Activated CD8-positive, alpha-beta memory T cell treated with anti-CD3 and anti-CD28 coated beads for 48 hours (primary cell): Measurements from ENCODE around the gene AGMO.
"Not testable (repeated sequence)": the region's sequence is repeated elsewhere in the genome, so short reads cannot be mapped to it uniquely, and the experiment has no call there.

ENCODE experiments used
- DNase-seq, 3 experiments: peaks; one replicate each; pipeline ENCODE4 v3.0.0-alpha.2; 2020; ENCODE audit warnings: low read depth in 2 of 3, low spot score in 2 of 3

AGMO gene

DNA sequence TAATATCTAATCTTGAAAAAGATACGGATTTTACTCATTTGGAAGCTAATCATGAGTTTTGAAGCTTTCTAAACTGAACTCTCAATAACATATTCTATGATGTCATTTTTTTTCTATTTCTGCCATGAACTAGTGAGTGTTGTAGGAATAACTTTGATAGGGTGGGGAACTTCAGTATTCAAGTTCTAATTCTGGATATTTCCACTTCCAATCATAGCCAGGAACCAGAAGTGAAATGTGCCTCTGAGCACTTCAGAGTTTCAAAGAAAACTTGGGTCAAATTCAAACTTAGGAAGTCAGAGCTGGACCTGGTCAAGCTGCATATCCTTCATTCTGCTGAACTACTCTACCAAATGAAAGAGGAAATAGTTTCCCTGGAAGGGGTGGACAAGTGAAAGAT lies 847 bp downstream of the AGMO start:
- DNase-seq: no peak

DNA sequence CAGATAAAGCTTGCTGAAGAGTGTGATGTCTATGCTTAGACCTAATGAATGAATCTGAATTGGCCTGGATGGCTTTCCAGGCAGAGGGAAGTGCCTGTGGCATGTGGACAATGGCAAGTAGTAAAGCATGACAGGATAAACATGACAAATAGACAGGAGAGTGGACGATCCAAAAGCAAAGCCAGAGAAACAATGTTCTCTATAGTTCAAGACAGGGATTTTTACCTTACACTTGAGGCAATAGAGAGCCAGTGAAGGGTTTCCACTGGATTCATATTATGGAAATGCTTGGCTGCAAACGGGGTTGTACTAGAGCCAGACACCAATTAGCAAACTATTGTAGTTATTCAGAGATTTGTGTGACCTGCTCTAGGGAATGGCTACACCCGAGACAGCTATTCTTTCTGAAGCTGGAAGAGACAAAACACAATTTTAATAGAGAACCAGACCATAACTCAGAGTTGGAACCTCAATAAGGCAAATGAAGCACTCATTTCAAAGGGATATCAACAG lies 2.3 kb downstream of the AGMO start:
- no peak for DNase-seq

DNA sequence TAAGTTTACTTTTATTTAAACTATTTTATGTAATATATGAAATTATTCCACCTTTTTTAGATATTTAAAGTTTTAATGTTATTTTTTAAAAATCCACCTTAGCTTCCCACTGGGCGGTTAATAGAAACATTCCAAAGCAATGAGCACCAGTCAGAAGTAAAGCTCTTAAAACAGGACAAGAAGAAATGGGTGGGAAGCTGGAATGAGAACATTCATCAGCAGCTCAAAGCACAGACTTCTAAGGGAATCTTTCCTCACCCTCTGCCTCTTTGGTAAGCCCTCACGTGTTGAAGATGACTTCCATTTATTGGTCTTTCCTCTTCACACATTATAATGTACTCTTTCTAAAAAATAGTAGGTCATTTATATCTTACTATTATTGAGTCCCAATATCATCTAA lies 3.1 kb downstream of the AGMO start:
- no peak for DNase-seq

- no peak for DNase-seq
These were observed 4.1 kb downstream of the AGMO start for GRCh38 chr7:15557686-15558085.

GRCh38 chr7:15557186-15557585 lies 4.6 kb downstream of the AGMO start:
- no peak for DNase-seq

DNA sequence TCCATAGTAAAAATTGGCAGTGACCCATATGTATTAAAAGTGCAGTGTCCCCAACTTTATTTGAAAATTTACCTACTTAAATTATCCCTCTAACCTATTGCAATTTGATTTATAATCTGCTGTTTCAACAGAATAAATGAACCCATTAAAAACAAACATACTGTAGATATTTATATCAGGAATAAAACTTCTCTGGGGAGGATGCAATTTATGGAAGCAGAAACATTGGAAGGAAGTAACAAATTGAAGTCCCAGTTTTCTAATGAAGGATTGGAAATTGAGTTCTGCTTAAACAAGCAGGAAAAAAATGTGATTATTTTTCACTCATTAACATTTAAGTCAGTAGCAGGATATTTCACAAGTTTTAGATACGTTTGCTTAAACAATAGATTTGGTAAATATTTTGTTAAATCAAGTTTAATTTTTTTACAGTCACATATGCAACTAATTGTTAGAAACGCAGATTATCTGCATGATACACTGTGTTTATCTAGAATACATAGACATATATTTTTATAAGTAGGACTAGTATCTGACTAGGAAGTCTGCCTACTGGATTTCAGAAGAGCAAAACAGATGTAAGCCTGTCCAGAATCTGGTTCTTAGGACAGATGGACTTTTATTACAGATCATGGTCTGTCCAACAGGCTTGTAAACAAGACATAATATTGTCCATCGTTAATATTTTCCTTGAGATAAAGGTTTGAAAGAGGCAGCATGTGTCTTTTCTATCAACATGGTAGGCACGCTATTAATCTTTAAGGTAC lies 5.3 kb downstream of the AGMO start:
- DNase-seq: no peak

DNA sequence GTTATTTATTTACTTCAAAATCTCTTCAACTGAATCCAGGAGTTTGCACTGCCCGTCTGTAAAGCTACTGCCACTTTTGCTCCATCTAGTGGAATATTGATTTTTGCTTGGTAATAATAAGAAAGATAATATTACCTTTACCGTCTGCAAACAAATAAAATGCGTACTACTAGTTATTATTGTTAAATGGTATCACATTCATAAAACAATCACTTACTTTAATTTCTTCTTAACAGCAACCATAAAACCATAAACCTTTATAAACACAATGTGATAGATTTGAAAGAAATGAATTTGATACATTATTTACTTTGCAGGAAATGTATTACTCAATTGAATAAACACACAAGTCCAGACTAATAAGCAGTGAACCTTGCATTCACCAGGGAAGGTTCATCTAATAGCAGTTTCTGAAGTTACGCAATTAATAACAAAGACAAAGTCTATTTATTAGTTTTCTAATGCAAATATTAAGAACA lies 6.4 kb downstream of the AGMO start:
- no peak for DNase-seq

GRCh38 chr7:15554744-15555143 lies 7.1 kb downstream of the AGMO start:
- DNase-seq: no peak

DNA sequence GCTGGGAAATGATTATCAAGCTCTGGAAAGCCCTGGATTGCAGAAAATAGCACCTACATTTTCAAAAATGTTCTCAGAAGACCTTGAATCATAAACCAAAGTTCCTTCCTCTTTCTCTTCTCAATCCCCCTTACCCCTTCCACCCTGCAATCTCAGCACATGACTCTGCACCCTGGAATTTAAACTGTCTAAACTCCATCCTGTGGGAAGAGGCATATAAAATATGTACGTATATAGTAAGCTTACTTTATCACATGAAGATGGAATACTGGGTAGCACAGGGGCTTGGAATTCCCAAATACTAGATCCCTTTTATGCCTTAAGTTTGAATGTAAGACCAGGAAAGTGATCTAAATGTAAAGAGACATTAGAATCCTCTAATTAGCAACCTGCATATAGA lies 7.7 kb downstream of the AGMO start:
- no peak for DNase-seq

GRCh38 chr7:15547320-15547719 lies 14.5 kb downstream of the AGMO start:
- DNase-seq: not testable (repeated sequence)

- DNase-seq: no peak
These were observed 15.5 kb downstream of the AGMO start for GRCh38 chr7:15546272-15546792.

DNA sequence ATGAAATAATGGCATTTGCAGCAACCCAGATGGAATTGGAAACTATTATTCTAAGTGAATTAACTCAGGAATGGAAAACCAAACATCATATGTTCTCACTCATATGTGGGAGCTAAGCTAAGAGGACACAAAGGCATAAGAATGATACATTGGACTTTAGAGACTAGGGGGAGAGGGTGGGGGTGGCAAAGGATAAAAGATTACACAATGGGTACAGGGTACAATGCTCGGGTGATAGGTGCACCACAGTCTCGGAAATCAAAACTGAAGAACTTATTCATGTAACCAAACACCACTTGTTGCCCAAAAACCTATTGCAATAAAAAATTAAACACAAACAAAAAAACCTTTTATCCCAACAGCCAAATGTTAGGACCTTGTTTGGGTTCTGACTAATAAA lies 17.8 kb downstream of the AGMO start:
- DNase-seq: no peak

GRCh38 chr7:15543256-15543655 lies 18.6 kb downstream of the AGMO start:
- DNase-seq: no peak

- no peak for DNase-seq
These were observed 34.2 kb downstream of the AGMO start for GRCh38 chr7:15527648-15528047.

DNA sequence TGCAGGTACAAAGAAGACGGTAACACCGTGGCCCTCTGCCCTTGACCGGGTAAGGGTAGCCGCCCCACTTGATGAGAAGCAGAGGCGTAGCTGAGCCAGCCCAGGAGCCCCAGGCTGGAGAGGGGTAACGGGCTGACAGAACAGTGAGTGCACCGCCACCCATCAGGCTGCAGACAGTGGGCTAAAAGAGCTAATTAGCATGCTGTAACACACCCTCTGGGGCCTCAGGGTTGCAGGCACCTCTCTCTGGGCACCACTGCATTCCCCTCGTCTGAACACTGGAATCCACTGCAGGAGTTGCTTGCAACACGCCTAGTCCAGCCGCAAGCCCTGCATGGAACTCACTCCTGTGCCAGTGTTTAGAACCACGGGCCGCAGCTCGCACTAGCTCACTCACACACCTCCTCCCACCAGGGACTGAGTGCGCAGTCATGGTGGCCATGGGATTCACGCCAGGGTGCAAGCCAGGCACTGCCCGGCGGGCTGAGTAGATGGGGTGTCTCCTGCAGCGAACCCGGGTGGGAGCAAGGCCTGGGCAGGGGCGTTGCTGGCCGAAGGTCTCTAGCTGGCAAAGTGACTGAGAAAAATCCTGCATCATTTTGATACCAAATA lies 36.1 kb downstream of the AGMO start:
- DNase-seq: no peak

GRCh38 chr7:15524077-15524476 lies 37.7 kb downstream of the AGMO start:
- DNase-seq: no peak

GRCh38 chr7:15517865-15518264 lies 44.0 kb downstream of the AGMO start:
- not testable (repeated sequence) for DNase-seq

DNA sequence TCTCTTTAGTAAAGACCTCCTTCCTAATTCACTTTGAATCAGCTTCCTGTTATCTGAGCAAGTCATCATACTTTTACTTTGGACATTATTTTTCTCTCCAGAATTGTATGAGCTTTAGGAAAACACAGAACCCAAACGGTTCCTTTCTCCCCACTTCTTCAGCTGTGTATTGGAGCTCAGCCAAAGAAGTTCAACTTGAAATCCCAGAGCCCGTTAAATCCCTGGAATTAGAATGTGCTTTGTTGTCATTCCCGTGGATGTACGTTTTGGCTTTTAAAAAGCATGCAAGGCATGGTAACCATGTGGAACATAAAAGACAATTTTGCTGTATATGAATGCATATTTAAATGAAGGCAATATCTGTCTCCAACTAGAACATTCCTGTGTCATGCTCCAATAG lies 46.6 kb downstream of the AGMO start:
- DNase-seq: no peak

- DNase-seq: no peak
These were observed 53.6 kb downstream of the AGMO start for GRCh38 chr7:15508258-15508657.

GRCh38 chr7:15507708-15508107 lies 54.1 kb downstream of the AGMO start:
- no peak for DNase-seq

GRCh38 chr7:15507171-15507570 lies 54.6 kb downstream of the AGMO start:
- no peak for DNase-seq

DNA sequence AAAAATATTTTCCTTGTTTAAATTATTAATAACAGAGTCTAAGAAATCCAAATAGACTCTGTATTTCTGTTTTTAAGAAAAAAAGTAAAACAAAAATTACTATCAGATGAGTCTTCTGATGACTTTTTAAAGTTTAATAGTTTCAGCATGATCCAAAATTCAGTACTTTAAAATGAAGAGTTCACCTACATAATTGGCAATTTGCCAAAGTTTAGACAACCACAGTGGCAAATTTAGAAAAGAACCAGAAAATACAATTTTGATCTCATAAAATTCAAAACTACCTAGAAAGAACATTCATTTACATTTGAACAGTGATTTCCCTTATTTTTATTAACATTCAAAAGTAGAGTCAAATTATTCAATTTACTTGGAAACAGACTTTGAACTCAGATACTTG lies 56.1 kb downstream of the AGMO start:
- no peak for DNase-seq
